ENCODE data around the gene SPG7. TPM values are rescaled to one million over a fixed set of nuclear protein-coding genes. Genes with fewer than 3 reads are reported as not detected.

Gene SPG7
- total RNA-seq, 2 donors from 2014 or later, result 72.8 to 216 TPM

DNA sequence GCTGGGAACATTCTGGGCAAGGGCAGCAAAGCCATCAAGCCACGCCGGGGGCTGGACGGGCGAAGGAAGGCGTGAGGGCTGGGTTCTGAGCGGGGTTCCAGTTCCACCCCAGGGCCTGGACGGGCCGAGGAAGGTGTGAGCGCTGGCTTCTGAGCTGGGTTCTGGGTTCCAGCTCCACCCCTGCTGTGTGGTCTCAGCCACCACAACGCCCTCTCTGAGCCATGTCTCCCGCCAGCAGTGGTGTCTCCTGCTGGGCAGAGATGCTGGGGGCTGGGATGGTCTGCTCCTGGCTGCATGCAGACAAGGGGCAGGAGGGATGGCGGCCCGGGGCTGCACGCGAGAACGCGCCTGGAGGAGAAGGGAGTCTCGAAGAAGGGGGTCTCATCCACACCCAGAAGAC, 63.4 kb downstream of the SPG7 start:
- TF ChIP-seq, protein P1, sequence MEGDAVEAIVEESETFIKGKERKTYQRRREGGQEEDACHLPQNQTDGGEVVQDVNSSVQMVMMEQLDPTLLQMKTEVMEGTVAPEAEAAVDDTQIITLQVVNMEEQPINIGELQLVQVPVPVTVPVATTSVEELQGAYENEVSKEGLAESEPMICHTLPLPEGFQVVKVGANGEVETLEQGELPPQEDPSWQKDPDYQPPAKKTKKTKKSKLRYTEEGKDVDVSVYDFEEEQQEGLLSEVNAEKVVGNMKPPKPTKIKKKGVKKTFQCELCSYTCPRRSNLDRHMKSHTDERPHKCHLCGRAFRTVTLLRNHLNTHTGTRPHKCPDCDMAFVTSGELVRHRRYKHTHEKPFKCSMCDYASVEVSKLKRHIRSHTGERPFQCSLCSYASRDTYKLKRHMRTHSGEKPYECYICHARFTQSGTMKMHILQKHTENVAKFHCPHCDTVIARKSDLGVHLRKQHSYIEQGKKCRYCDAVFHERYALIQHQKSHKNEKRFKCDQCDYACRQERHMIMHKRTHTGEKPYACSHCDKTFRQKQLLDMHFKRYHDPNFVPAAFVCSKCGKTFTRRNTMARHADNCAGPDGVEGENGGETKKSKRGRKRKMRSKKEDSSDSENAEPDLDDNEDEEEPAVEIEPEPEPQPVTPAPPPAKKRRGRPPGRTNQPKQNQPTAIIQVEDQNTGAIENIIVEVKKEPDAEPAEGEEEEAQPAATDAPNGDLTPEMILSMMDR (IDR thresholded peaks at IDR 0.05), result no peak
- no peak overlapping the region for H3K27ac ChIP-seq
- H3K4me1 ChIP-seq, result peaks cover 0 to 25% of the 10 kb centered on the region in 2 donors
- H3K4me3 ChIP-seq, result no peak overlapping the region
- no peak for DNase-seq (ENCODE audit: low spot score)
- no peaks in the 10 kb centered on the region for H3K36me3 ChIP-seq
- H3K27me3 ChIP-seq, result peaks cover 7 to 11% of the 10 kb centered on the region in 2 donors
- no peaks in the 10 kb centered on the region for H3K9me3 ChIP-seq

DNA sequence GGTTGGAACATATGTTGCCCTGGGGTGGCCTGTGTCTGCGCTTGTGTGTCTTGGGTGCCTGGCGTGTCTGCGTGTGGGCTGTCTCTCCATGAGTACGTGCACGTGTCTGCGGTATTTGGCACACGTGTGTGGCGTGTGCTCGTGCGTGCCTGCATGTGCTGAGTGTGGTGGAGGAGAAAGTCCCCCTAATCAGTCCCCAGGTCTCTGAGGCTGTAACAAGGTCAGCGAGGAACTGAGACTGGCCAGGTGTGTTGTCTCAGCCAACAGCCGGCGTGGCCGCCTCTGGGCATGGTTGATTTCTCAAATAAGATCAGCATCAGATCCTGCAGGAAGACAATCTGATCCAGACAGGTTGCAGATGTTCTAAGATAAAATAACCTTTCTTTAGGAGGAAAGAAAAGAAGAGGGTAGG, 63.9 kb downstream of the SPG7 start:
- TF ChIP-seq, protein P1 (IDR thresholded peaks at IDR 0.05), result no peak
- no peak for DNase-seq (ENCODE audit: low spot score)
- peaks cover 0 to 25% of the 10 kb centered on the region in 2 donors for H3K4me1 ChIP-seq
- no peak overlapping the region for H3K27ac ChIP-seq
- H3K36me3 ChIP-seq, result no peaks in the 10 kb centered on the region
- H3K9me3 ChIP-seq, result no peaks in the 10 kb centered on the region
- no peak overlapping the region for H3K4me3 ChIP-seq
- H3K27me3 ChIP-seq, result peaks cover 7 to 11% of the 10 kb centered on the region in 2 donors

DNA sequence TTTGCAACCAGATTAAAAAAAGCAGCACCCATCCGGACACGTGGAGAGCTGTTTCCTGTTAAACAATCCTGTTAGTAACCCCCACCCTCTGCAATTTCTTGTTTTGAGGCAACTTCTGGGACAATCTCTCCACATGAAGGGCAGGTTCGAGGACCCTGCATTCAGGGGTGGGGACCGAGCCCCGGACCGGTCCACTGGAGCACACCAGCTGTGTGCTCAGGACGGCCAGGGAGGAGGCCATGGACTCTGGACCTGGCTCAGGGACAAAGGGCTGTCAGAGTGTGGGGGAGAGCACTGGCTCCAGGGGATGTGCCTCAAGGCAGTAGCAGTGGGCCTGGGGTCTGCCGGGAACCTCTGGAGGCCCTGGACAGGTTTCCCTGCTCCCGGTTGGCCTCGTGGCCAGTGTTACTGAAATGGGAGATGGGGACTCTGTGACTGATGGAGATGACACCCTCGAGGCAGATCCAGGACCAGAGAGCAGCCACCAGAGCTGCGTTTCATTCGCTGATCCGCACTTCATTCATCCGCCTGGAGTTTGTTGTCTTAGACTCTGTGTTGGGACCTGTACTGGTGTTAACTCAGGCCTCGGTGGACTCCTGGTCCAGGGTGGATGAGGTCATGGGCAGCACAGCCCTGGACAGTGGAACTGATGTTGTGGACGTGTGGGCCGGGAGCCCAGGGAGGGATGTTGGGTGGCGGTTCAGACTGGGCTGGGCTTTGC, 64.4 kb downstream of the SPG7 start:
- no peak overlapping the region for H3K27ac ChIP-seq
- no peaks in the 10 kb centered on the region for H3K9me3 ChIP-seq
- peaks cover 7 to 11% of the 10 kb centered on the region in 2 donors for H3K27me3 ChIP-seq
- TF ChIP-seq, protein P1 (IDR thresholded peaks at IDR 0.05), result no peak
- no peaks in the 10 kb centered on the region for H3K36me3 ChIP-seq
- no peak overlapping the region for H3K4me3 ChIP-seq
- no peak for DNase-seq (ENCODE audit: low spot score)
- peaks cover 0 to 25% of the 10 kb centered on the region in 2 donors for H3K4me1 ChIP-seq

DNA sequence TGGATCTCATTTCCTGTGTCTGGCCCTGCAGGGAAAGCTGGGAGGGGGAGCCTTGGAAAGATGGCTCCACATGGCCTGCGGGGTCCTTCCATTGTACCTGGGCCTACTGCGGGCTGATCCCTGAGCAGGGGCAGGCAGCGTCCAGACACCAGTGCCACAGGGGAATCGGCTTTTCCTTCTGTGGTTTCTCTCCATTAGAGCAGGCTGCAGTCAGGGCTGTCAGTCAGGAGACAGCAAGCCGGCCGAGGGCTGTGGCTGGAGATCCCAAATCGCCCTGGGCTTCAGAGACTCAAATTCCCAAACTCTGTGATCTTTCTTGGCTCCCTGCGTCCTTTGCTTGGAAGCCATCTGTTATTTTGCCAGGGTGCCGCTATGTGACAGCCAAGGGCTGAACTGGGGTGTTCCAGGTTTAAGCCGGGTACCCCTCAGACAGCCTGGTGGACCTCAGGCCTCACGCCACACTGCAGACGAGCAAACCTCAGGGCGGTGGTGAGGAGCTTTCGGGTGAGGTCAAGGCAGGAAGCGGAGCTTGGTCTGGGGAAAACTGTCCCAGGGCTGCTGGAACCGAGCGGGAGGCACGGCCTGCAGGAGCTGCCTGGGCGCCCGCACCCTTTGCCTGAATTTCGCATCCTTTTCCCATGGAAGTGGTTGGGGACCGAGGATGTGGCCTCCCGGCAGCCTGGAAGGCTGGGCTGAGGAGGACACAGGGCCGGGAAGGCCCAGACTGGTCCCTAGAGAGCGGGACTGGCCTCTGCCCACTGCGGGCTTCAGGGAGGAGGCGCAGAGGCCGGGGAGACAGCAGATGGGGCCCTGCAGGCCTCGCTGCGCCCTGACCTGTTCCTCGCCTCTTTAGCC, 65.8 kb downstream of the SPG7 start:
- Histone ChIP-seq H3K27me3 (peaks cover 7 to 11% of the 10 kb centered on the region in 2 donors), H3K27ac (no peak overlapping the region), H3K9me3 (no peaks in the 10 kb centered on the region), H3K36me3 (no peaks in the 10 kb centered on the region), H3K4me3 (peak overlapping the region in 1 of 2 donors; percentile 39), H3K4me1 (peaks cover 0 to 25% of the 10 kb centered on the region in 2 donors)
- DNase-seq (ENCODE audit: low spot score), result no peak
- TF ChIP-seq, protein P1 (IDR thresholded peaks at IDR 0.05), result no peak

DNA sequence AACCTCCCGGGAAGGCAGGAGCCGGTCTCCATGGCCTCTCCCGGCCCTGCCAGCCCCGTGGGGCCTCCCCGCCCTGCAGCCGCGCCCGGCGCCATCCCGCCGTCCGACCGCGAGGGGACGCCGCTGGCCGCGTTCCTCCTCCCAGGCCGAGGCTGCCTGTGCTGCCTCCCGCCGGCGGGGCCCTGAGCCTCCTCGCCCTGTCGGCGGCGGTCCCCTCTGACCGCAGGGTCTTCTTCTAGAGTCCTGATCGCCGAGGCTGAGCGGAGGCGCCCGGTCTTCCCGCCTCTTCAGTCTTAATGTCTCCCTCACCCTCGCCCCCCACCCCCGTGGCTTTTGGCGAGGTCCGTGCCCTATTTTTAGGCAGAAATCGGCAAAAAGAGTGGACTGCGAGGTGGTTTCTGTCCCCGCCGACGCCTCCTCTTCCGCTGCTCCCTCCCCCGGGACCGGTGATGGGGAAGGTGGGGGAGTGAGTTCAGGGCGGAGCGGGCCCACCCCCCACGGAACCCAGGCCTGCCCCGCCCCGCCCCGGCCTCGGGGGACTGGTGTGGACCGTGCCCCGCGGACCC, 66.6 kb downstream of the SPG7 start:
- Histone ChIP-seq H3K27ac (no peak overlapping the region), H3K36me3 (no peaks in the 10 kb centered on the region), H3K4me1 (peaks cover 0 to 25% of the 10 kb centered on the region in 2 donors), H3K9me3 (no peaks in the 10 kb centered on the region), H3K27me3 (peaks cover 7 to 11% of the 10 kb centered on the region in 2 donors), H3K4me3 (peak overlapping the region in 1 of 2 donors; percentile 39)
- TF ChIP-seq, protein P1 (IDR thresholded peaks at IDR 0.05), result peak in 1 of 2 donors; percentile 70
- DNase-seq (ENCODE audit: low spot score), result no peak

All from right atrium auricular region (tissue), 2 donors.